OCI-LY1 (cell line): Measurements from ENCODE around the gene RYR3.

Experiments used
- H2AFZ ChIP-seq: fragments of 200-600 bp; sonication (generic), shearing (Covaris generic); 2 replicates; pipeline ENCODE4 v1.6.0; 2014; ENCODE audit warnings: antibody characterized with exemption, mild to moderate bottlenecking, low read length
- H3F3A ChIP-seq: fragments of 200-600 bp; sonication (generic), shearing (Covaris generic); 2 replicates; pipeline ENCODE4 v1.6.0; 2014; ENCODE audit warnings: mild to moderate bottlenecking, antibody characterized with exemption, low read length, moderate library complexity; ENCODE audit not compliant: insufficient read depth
- H3K27ac ChIP-seq: fragments of 200-600 bp; sonication (generic); 2 replicates; pipeline ENCODE4 v1.5.1; 2014; ENCODE audit warnings: low read length, mixed run types, mild to moderate bottlenecking, low read depth; ENCODE audit not compliant: poor library complexity, severe bottlenecking
- H3K27me3 ChIP-seq: fragments of 200-600 bp; sonication (generic); 2 replicates; pipeline ENCODE4 v1.6.0; 2014; ENCODE audit warnings: antibody characterized with exemption, mild to moderate bottlenecking, low read length, moderate library complexity; ENCODE audit not compliant: insufficient read depth
- H3K36me3 ChIP-seq: fragments of 200-600 bp; sonication (generic); 2 replicates; pipeline ENCODE4 v1.6.1; 2014; ENCODE audit warnings: mild to moderate bottlenecking, antibody characterized with exemption, low read length, moderate library complexity, mixed read lengths; ENCODE audit not compliant: insufficient read depth
- H3K4me1 ChIP-seq: fragments of 200-600 bp; sonication (generic); 2 replicates; pipeline ENCODE4 v1.5.1; 2014; ENCODE audit warnings: mild to moderate bottlenecking, low read length, moderate library complexity; ENCODE audit not compliant: insufficient read depth, severe bottlenecking
- H3K4me2 ChIP-seq: fragments of 200-600 bp; sonication (generic), shearing (Covaris generic); 2 replicates; pipeline ENCODE4 v1.6.1; 2014; ENCODE audit warnings: low read length
- H3K4me3 ChIP-seq: fragments of 200-600 bp; sonication (generic); 2 replicates; pipeline ENCODE4 v1.5.1; 2014; ENCODE audit warnings: low read length, low read depth, mild to moderate bottlenecking, mixed read lengths; ENCODE audit not compliant: poor library complexity, severe bottlenecking
- H3K79me2 ChIP-seq: fragments of 200-600 bp; shearing (Covaris generic); 2 replicates; pipeline ENCODE4 v1.6.1; 2016; ENCODE audit warnings: mixed run types, low read length, mixed read lengths; ENCODE audit not compliant: insufficient read depth
- H3K9ac ChIP-seq: fragments of 200-600 bp; sonication (generic), shearing (Covaris generic); 2 replicates; pipeline ENCODE4 v1.6.1; 2014; ENCODE audit warnings: mild to moderate bottlenecking, low read length, mixed read lengths
- H3K9me2 ChIP-seq: fragments of 200-600 bp; sonication (generic), shearing (Covaris generic); 2 replicates; pipeline ENCODE4 v1.6.1; 2014; ENCODE audit warnings: low read depth, mild to moderate bottlenecking, low read length, mixed read lengths
- H3K9me3 ChIP-seq: fragments of 200-600 bp; shearing (Covaris generic); 2 replicates; pipeline ENCODE4 v1.6.1; 2014; ENCODE audit warnings: low read length, mixed read lengths
- H4K20me1 ChIP-seq: fragments of 200-600 bp; sonication (generic), shearing (Covaris generic); 2 replicates; pipeline ENCODE4 v1.6.0; 2016; ENCODE audit warnings: mild to moderate bottlenecking, low read length; ENCODE audit not compliant: insufficient read depth
- EZH2 ChIP-seq: fragments of 200-600 bp; sonication (generic), shearing (Covaris generic); IDR thresholded peaks from 2 replicates; pipeline ENCODE4 v1.8.0; 2017; ENCODE audit warnings: borderline replicate concordance, mixed run types, mild to moderate bottlenecking, antibody characterized with exemption, low read length, moderate library complexity, mixed read lengths
- TF ChIP-seq, protein P1 (sequence below): fragments of 200-600 bp; sonication (generic), shearing (Covaris generic); IDR thresholded peaks from 2 replicates; pipeline ENCODE4 v1.5.1; 2017; ENCODE audit warnings: mild to moderate bottlenecking, antibody characterized with exemption, low read length, moderate library complexity, mixed read lengths

The RYR3 gene

DNA sequence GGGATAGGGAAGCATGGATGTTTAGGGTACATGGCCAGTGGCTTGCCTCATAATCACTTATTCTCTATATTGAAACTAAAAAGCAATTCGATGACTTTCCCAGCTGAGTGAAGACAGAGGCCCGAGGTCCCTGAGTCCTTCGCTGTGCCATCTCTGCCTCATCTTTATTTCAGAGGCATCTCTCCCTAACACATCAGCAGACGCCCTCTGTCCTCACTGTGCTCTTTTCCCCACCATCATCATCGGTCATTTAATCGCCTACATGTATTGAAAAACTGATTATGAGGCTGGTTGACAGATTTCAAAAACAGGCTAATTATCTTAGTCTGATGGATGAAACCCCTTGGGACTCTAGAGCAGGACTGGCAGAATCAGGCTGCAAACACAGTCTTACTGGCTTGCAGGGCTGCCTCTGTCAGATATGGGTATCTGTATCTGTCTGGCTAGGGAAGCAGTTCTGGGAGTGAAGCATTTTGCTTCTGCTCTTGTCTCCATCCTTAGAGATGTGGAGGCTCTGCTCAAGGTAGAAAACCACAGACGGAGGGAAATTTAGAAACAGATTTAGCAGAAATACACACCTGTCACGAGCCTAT is 366.6 kb downstream of the RYR3 start:
- no peaks in the 10 kb centered on the region for H3K4me1 ChIP-seq
- TF ChIP-seq, protein P1, sequence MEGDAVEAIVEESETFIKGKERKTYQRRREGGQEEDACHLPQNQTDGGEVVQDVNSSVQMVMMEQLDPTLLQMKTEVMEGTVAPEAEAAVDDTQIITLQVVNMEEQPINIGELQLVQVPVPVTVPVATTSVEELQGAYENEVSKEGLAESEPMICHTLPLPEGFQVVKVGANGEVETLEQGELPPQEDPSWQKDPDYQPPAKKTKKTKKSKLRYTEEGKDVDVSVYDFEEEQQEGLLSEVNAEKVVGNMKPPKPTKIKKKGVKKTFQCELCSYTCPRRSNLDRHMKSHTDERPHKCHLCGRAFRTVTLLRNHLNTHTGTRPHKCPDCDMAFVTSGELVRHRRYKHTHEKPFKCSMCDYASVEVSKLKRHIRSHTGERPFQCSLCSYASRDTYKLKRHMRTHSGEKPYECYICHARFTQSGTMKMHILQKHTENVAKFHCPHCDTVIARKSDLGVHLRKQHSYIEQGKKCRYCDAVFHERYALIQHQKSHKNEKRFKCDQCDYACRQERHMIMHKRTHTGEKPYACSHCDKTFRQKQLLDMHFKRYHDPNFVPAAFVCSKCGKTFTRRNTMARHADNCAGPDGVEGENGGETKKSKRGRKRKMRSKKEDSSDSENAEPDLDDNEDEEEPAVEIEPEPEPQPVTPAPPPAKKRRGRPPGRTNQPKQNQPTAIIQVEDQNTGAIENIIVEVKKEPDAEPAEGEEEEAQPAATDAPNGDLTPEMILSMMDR: no peak
- TF ChIP-seq EZH2: no peak
- no peak overlapping the region for H3K9ac ChIP-seq
- no peak overlapping the region for H3K4me2 ChIP-seq
- no peaks in the 10 kb centered on the region for H4K20me1 ChIP-seq
- H3K36me3 ChIP-seq: no peaks in the 10 kb centered on the region
- no peaks in the 10 kb centered on the region for H3F3A ChIP-seq
- no peak overlapping the region for H2AFZ ChIP-seq
- no peaks in the 10 kb centered on the region for H3K9me2 ChIP-seq
- H3K4me3 ChIP-seq: no peak overlapping the region
- no peaks in the 10 kb centered on the region for H3K27me3 ChIP-seq
- no peak overlapping the region for H3K27ac ChIP-seq
- no peaks in the 10 kb centered on the region for H3K9me3 ChIP-seq
- no peaks in the 10 kb centered on the region for H3K79me2 ChIP-seq

- H3K4me1 ChIP-seq: no peaks in the 10 kb centered on the region
- H3K27ac ChIP-seq: no peak overlapping the region
- no peaks in the 10 kb centered on the region for H3K27me3 ChIP-seq
- no peak overlapping the region for H2AFZ ChIP-seq
- H3K4me2 ChIP-seq: no peak overlapping the region
- no peaks in the 10 kb centered on the region for H3K9me3 ChIP-seq
- no peaks in the 10 kb centered on the region for H4K20me1 ChIP-seq
- H3F3A ChIP-seq: no peaks in the 10 kb centered on the region
- H3K9me2 ChIP-seq: no peaks in the 10 kb centered on the region
- no peak overlapping the region for H3K9ac ChIP-seq
- H3K36me3 ChIP-seq: no peaks in the 10 kb centered on the region
- H3K79me2 ChIP-seq: no peaks in the 10 kb centered on the region
- no peak overlapping the region for H3K4me3 ChIP-seq
- no peak for TF ChIP-seq EZH2
- TF ChIP-seq, protein P1: no peak
These were observed 367.4 kb downstream of the RYR3 start for GRCh38 chr15:33678176-33678575.

- H3K9me2 ChIP-seq: no peaks in the 10 kb centered on the region
- H3K4me2 ChIP-seq: no peak overlapping the region
- H2AFZ ChIP-seq: no peak overlapping the region
- H3K9me3 ChIP-seq: no peaks in the 10 kb centered on the region
- H3K9ac ChIP-seq: no peak overlapping the region
- H3K79me2 ChIP-seq: no peaks in the 10 kb centered on the region
- H3K36me3 ChIP-seq: no peaks in the 10 kb centered on the region
- no peak overlapping the region for H3K27ac ChIP-seq
- no peak overlapping the region for H3K4me3 ChIP-seq
- H4K20me1 ChIP-seq: no peaks in the 10 kb centered on the region
- H3K27me3 ChIP-seq: no peaks in the 10 kb centered on the region
- no peak for TF ChIP-seq EZH2
- TF ChIP-seq, protein P1: no peak
- no peaks in the 10 kb centered on the region for H3K4me1 ChIP-seq
- no peaks in the 10 kb centered on the region for H3F3A ChIP-seq
These were observed 367.8 kb downstream of the RYR3 start for GRCh38 chr15:33678602-33679001.
